Breast epithelium (tissue), 4 donors: ENCODE measurements around the gene SPAST. TPM values are rescaled to one million over a fixed set of nuclear protein-coding genes. Genes with fewer than 3 reads are reported as not detected.
"Not testable (repeated sequence)": the region's sequence is repeated elsewhere in the genome, so short reads cannot be mapped to it uniquely, and the experiment has no call there.

Experiments
- DNase-seq, 2 donors: peaks; one replicate each; pipeline ENCODE4 v3.0.0-alpha.2; 2019; ENCODE audit warnings: low spot score in 2 of 2
- H3K27ac ChIP-seq, 2 donors: fragments of 200-600 bp; sonication (generic) in 1 of 2; one replicate each; pipeline ENCODE4 v1.5.1; 2016 to 2019; ENCODE audit warnings: mild to moderate bottlenecking in 1 of 2
- H3K27me3 ChIP-seq, 2 donors: fragments of 200-600 bp; sonication (generic) in 1 of 2; one replicate each; pipeline versions ENCODE4 v1.5.1 to v1.6.0; 2017 to 2019; ENCODE audit warnings: control low read depth in 1 of 2, mild to moderate bottlenecking in 1 of 2
- H3K36me3 ChIP-seq: fragments of 200-600 bp; one replicate; pipeline ENCODE4 v1.5.1; 2019
- H3K4me1 ChIP-seq, 2 donors: fragments of 200-600 bp; sonication (generic); one replicate each; pipeline ENCODE4 v1.5.1; 2016 to 2019; ENCODE audit warnings: control low read depth in 1 of 2
- H3K4me3 ChIP-seq, 3 donors: fragments of 200-600 bp; sonication (generic); 1 replicate in 2 of 3; 2 replicates in 1 of 3; pipeline ENCODE4 v1.5.1; 2016 to 2019; ENCODE audit warnings: mild to moderate bottlenecking in 3 of 3, moderate library complexity in 2 of 3
- H3K9me3 ChIP-seq, 2 donors: fragments of 200-600 bp; sonication (generic) in 1 of 2; one replicate each; pipeline ENCODE4 v1.5.1; 2016 to 2019; ENCODE audit warnings: control low read depth in 1 of 2
- CTCF ChIP-seq, 3 donors: fragments of 450-650 bp; IDR thresholded peaks; one replicate each; pipeline ENCODE4 v1.5.1; 2016 to 2017; ENCODE audit warnings: antibody characterized with exemption in 3 of 3, mild to moderate bottlenecking in 3 of 3, moderate library complexity in 3 of 3
- POLR2A ChIP-seq: fragments of 450-650 bp; IDR thresholded peaks from one replicate; pipeline ENCODE4 v1.6.1; 2016; ENCODE audit warnings: antibody characterized with exemption, mild to moderate bottlenecking, moderate library complexity
- POLR2AphosphoS5 ChIP-seq, 3 donors: sonication (generic); formaldehyde crosslinking; IDR thresholded peaks; one replicate each; pipeline ENCODE4 v1.6.1; 2017; ENCODE audit warnings: antibody characterized with exemption in 3 of 3
- intact Hi-C: fragments of 100-400 bp; cut with DNase I; formaldehyde crosslinking; loops from one replicate; pipeline ENCODE4 v1.15.1; 2023; ENCODE audit warnings: low total_unique reads
- total RNA-seq, 3 donors: library from RNA; depleted of rRNA; stranded (reverse); fragments of >200 nt; gene quantifications; one replicate each; pipeline ENCODE4 v1.1.0, GENCODE V29; 2016

SPAST gene
- total RNA-seq, 3 donors from 2014 or later: 16.3 to 30.9 (median 21.3) TPM

- intact Hi-C loops: no loop called here
- no peaks in the 10 kb centered on the region for H3K4me1 ChIP-seq
- H3K27me3 ChIP-seq: no peaks in the 10 kb centered on the region
- DNase-seq: no peak
- no peaks in the 10 kb centered on the region for H3K9me3 ChIP-seq
- no peaks in the 10 kb centered on the region for H3K36me3 ChIP-seq
- H3K4me3 ChIP-seq: no peak overlapping the region
- H3K27ac ChIP-seq: no peak overlapping the region
- TF ChIP-seq POLR2A (no peak), CTCF (IDR thresholded peaks at IDR 0.05) (no peak), POLR2AphosphoS5 (IDR thresholded peaks at IDR 0.05) (no peak)
Observed at GRCh38 chr2:32129086-32129485, 65.7 kb downstream of the SPAST start.

GRCh38 chr2:32135409-32135808 lies 72.1 kb downstream of the SPAST start:
- TF ChIP-seq POLR2A (no peak), CTCF (IDR thresholded peaks at IDR 0.05) (peak in 1 of 3 donors; percentile 13)
- H3K36me3 ChIP-seq: no peaks in the 10 kb centered on the region

GRCh38 chr2:32136097-32136496 lies 72.7 kb downstream of the SPAST start:
- no peaks in the 10 kb centered on the region for H3K27me3 ChIP-seq
- no peak for DNase-seq
- no peaks in the 10 kb centered on the region for H3K9me3 ChIP-seq
- H3K27ac ChIP-seq: no peak overlapping the region
- H3K36me3 ChIP-seq: no peaks in the 10 kb centered on the region
- TF ChIP-seq POLR2A (no peak), POLR2AphosphoS5 (IDR thresholded peaks at IDR 0.05) (no peak), CTCF (IDR thresholded peaks at IDR 0.05) (no peak)
- no peak overlapping the region for H3K4me3 ChIP-seq
- intact Hi-C loops: no loop called here
- H3K4me1 ChIP-seq: no peaks in the 10 kb centered on the region

More at GRCh38 chr2:32135409-32135808, 72.1 kb downstream of the SPAST start:
- no peak for DNase-seq
- intact Hi-C loops: no loop called here
- no peak overlapping the region for H3K4me3 ChIP-seq
- no peaks in the 10 kb centered on the region for H3K4me1 ChIP-seq
- no peaks in the 10 kb centered on the region for H3K27me3 ChIP-seq
- H3K27ac ChIP-seq: no peak overlapping the region
- H3K9me3 ChIP-seq: no peaks in the 10 kb centered on the region

GRCh38 chr2:32151544-32151943 lies 88.2 kb downstream of the SPAST start:
- H3K36me3 ChIP-seq, H3K4me3 ChIP-seq, H3K9me3 ChIP-seq, DNase-seq, intact Hi-C loops, H3K27ac ChIP-seq, H3K4me1 ChIP-seq, H3K27me3 ChIP-seq: not testable (repeated sequence)

- Histone ChIP-seq H3K9me3 (no peaks in the 10 kb centered on the region), H3K27ac (no peak overlapping the region), H3K27me3 (no peaks in the 10 kb centered on the region), H3K4me1 (no peaks in the 10 kb centered on the region), H3K4me3 (no peak overlapping the region), H3K36me3 (peaks cover 3% of the 10 kb centered on the region)
- TF ChIP-seq CTCF (IDR thresholded peaks at IDR 0.05) (no peak), POLR2A (no peak), POLR2AphosphoS5 (IDR thresholded peaks at IDR 0.05) (no peak)
- intact Hi-C loops: no loop called here
- no peak for DNase-seq
Observed at GRCh38 chr2:32159678-32160077, 96.3 kb downstream of the SPAST start.

- Histone ChIP-seq H3K4me1 (no peaks in the 10 kb centered on the region), H3K36me3 (no peaks in the 10 kb centered on the region), H3K27ac (no peak overlapping the region), H3K4me3 (no peak overlapping the region), H3K27me3 (no peaks in the 10 kb centered on the region), H3K9me3 (no peaks in the 10 kb centered on the region)
- DNase-seq: no peak
- no peak for TF ChIP-seq CTCF (IDR thresholded peaks at IDR 0.05)
- no peak for TF ChIP-seq POLR2AphosphoS5 (IDR thresholded peaks at IDR 0.05)
- TF ChIP-seq POLR2A: no peak
- intact Hi-C loops: no loop called here
Observed at GRCh38 chr2:32161296-32161695, 97.9 kb downstream of the SPAST start.

- H3K27ac ChIP-seq, H3K36me3 ChIP-seq, DNase-seq, H3K27me3 ChIP-seq, H3K4me1 ChIP-seq, H3K4me3 ChIP-seq, H3K9me3 ChIP-seq, intact Hi-C loops: not testable (repeated sequence)
Observed at GRCh38 chr2:32164254-32164653, 100.9 kb downstream of the SPAST start.

- H3K36me3 ChIP-seq, H3K27me3 ChIP-seq, intact Hi-C loops, H3K9me3 ChIP-seq, H3K4me1 ChIP-seq, DNase-seq: not testable (repeated sequence)
- Histone ChIP-seq H3K4me3 (peak overlapping the region; percentile 71 to 86 (median 76)), H3K27ac (peak overlapping the region; percentile 87 to 90)
Observed at GRCh38 chr2:32165027-32165347, 101.6 kb downstream of the SPAST start.
